ENCODE data around the gene TAF4.

DNA sequence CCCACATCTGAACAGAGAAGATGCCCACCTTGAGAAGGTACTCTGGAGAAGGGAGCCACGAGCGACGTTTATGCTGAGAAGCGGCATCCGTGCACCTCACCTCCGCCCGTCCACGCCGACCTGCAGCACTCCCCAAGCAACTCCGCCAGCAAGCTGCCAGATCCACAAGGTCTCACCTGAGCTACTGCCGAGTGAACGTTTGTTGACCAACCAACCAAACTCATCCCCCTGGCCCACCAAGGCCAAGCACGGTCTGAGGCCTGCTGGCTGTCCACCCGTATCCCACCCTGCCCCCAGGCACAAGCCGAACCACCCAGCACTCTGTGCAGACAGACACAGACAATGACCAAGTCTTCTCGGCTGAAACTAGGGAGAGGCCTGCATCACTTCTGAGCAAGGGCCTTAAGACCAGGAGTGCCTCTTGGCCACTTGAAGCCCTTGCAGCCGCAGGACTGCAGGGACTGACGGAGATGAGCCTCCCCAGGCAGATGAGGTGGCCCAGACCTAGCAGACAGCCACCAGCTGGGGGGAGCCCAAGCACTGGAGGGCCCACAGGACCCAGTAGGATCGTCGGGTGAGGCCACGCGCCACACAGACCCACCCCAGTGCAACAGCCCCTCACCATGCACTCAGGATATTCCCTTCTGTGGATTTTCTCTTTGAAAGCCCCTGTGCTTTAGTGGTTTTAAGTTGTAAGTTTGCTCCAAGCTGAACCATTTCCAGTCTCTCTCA, 12.1 kb downstream of the TAF4 start:
- TF ChIP-seq POLR2AphosphoS5 (IDR thresholded peaks at IDR 0.05) (no peak), POLR2A (IDR thresholded peaks at IDR 0.05; ENCODE audit: low read depth) (no peak)
- TF ChIP-seq, protein P1, sequence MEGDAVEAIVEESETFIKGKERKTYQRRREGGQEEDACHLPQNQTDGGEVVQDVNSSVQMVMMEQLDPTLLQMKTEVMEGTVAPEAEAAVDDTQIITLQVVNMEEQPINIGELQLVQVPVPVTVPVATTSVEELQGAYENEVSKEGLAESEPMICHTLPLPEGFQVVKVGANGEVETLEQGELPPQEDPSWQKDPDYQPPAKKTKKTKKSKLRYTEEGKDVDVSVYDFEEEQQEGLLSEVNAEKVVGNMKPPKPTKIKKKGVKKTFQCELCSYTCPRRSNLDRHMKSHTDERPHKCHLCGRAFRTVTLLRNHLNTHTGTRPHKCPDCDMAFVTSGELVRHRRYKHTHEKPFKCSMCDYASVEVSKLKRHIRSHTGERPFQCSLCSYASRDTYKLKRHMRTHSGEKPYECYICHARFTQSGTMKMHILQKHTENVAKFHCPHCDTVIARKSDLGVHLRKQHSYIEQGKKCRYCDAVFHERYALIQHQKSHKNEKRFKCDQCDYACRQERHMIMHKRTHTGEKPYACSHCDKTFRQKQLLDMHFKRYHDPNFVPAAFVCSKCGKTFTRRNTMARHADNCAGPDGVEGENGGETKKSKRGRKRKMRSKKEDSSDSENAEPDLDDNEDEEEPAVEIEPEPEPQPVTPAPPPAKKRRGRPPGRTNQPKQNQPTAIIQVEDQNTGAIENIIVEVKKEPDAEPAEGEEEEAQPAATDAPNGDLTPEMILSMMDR (IDR thresholded peaks at IDR 0.05) = no peak
